Stimulated activated naive CD8-positive, alpha-beta T cell treated with anti-CD3 and anti-CD28 coated beads, Interleukin-15, amount 100 ng/mL, for 72 hours (primary cell): ENCODE measurements around the gene UTP18.
"Not testable (repeated sequence)": the region's sequence is repeated elsewhere in the genome, so short reads cannot be mapped to it uniquely, and the experiment has no call there.

Experiments
- ATAC-seq: fragments of 150-1000 bp; cut with Tn5 transposase; 2 replicates; pipeline ENCODE4 v1.10.0; 2021; ENCODE audit warnings: mild to moderate bottlenecking, moderate library complexity
- DNase-seq, 2 donors: peaks; one replicate each; pipeline ENCODE4 v3.0.0; 2021 to 2022
- H3K27ac Mint-ChIP-seq, 2 donors: one replicate each; pipeline ENCODE4 v1.8.0; 2022; ENCODE audit warnings: mild to moderate bottlenecking in 2 of 2, mixed read lengths in 2 of 2, moderate library complexity in 2 of 2
- H3K27me3 Mint-ChIP-seq: one replicate; pipeline ENCODE4 v1.8.0; 2022; ENCODE audit warnings: mixed read lengths
- H3K4me1 Mint-ChIP-seq: one replicate; pipeline ENCODE4 v1.8.0; 2022; ENCODE audit warnings: mild to moderate bottlenecking, mixed read lengths
- H3K4me3 Mint-ChIP-seq, 2 donors: one replicate each; pipeline ENCODE4 v1.8.0; 2022; ENCODE audit warnings: mild to moderate bottlenecking in 2 of 2, mixed read lengths in 2 of 2, moderate library complexity in 1 of 2
- H3K9me3 Mint-ChIP-seq, 2 donors: one replicate each; pipeline ENCODE4 v1.8.0; 2022; ENCODE audit warnings: mixed read lengths in 2 of 2

UTP18 gene

DNA sequence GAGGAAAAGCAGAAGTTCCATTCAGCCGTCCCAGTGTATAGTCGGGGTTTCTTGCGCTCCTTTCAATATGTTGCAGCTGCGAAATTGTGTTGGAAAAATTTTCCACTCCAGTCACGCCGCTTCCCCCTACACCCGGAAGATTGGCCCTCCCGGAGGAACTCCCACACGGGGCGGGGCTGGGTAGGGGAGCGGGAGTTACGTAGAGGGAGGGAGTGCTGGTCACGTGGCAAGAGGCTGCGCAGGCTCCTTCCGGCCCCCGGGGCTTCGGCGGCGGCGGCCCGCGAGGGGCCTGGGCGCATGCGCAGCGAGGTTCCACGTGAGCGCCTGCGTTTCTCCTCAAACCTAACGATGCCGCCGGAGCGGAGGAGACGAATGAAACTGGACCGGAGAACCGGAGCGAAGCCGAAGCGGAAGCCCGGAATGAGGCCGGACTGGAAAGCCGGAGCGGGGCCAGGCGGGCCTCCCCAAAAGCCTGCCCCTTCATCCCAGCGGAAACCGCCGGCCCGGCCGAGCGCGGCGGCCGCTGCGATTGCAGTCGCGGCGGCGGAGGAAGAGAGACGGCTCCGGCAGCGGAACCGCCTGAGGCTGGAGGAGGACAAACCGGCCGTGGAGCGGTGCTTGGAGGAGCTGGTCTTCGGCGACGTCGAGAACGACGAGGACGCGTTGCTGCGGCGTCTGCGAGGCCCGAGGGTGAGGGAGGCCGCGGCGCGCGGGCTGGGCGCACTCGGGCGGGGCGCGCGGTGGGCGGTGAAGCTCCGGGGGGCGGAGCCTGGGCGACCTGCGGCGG, at the start of gene UTP18:
UTP18 (plus strand) TSS at position 310 of the 787 bp plus-strand sequence; CDS start at position 349, 39 bp downstream.
- Mint-ChIP-seq H3K27ac (peak within 1 kb of the TSS; percentile 99), H3K4me3 (peak within 1 kb of the TSS; percentile 80 to 85), H3K9me3 (no peaks in the 10 kb centered on the region), H3K27me3 (no peaks in the 10 kb centered on the region), H3K4me1 (peaks cover 69% of the 10 kb centered on the region)
- peak; percentile 88 for ATAC-seq
- peak; percentile 95 for DNase-seq

DNA sequence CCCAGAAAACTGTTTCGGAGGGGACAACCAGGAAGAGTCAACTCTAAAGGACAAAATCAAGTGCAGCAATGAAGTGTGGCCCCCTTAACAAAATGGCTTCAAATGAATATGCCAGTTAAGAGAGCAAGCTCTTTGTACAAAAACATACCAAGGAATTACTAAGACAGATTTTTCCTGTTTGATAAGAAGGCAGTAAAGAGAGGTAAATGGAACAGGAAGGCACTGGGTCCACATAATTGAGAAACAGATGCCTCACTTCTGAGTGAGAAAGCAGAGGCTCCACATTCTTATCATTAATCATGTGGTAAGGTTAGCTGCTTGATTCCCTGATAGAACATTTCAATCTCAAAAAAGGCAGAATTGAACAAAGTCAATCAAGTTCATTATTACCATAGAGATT, 45.4 kb upstream of the UTP18 start:
- Mint-ChIP-seq H3K9me3 (no peaks in the 10 kb centered on the region), H3K27me3 (no peaks in the 10 kb centered on the region), H3K4me3 (no peak overlapping the region), H3K27ac (no peak overlapping the region), H3K4me1 (no peaks in the 10 kb centered on the region)
- no peak for DNase-seq
- no peak for ATAC-seq

GRCh38 chr17:51217946-51218345, 42.4 kb upstream of the UTP18 start:
- no peaks in the 10 kb centered on the region for H3K4me1 Mint-ChIP-seq
- H3K9me3 Mint-ChIP-seq, result no peaks in the 10 kb centered on the region
- H3K27ac Mint-ChIP-seq, result no peak overlapping the region
- H3K27me3 Mint-ChIP-seq, result no peaks in the 10 kb centered on the region
- no peak overlapping the region for H3K4me3 Mint-ChIP-seq
- ATAC-seq (no peak), DNase-seq (no peak)

DNA sequence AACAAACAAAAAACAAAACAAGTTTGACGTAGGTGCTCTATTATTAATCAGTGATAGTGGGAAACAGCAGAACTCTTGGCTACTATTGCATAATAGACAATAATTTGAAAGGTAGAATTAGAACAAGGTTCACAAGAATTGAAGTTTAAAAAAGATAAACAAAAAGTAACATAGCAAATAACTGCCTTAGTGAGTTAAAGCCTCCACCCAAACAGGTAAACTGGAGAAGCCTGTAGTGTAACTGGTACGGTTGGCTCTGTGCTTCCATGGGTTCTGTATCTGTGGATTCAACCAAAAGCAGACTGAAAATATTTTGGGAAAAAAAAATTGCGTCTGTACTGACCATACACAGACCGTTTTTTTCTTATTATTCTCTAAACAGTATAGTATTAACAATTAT, 39.0 kb upstream of the UTP18 start:
- H3K4me1 Mint-ChIP-seq, result peaks cover 19% of the 10 kb centered on the region
- no peak overlapping the region for H3K4me3 Mint-ChIP-seq
- no peak overlapping the region for H3K27ac Mint-ChIP-seq
- H3K9me3 Mint-ChIP-seq, result no peaks in the 10 kb centered on the region
- no peak for DNase-seq
- H3K27me3 Mint-ChIP-seq, result no peaks in the 10 kb centered on the region
- no peak for ATAC-seq

DNA sequence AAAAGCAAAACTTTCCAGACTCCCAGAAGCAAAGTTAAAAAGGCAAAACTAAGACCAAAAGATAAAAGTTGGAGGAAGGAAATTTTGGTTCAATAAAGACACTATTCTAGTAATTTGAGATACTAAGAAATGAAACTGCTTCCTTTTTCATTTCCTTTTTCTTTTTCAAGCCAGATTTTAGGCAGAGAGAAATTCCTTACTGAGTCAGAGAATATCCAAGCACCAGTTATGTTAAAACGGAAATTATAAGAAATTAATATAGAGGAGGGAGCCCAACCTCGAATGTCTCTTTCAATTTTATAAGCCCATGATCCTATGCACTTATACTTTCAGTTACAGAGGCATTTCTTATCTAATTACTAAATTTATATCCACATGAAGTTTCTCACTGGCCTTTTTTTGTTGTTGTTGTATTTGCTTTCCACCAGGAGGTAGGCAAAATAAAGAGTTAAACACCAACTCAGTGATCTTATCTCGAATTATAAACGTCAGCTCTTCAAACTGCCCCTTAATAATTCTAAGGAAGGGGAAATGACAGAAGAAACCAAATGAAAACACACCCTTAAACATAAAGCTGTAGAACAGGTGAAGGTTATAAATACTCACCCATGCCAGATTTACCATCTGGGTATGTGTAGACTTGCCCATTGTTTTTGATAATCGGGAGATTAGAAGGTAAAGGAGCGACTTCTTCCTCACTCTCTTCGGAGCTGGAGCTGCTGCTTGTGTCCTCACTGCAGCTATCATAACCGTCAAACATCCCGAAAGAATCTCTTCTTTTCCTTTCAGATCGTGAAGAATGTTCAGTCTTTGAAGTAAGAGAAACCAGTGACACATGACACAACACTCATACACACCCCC, 35.7 kb upstream of the UTP18 start:
- H3K27me3 Mint-ChIP-seq, result no peaks in the 10 kb centered on the region
- peak overlapping the region in 1 of 2 donors; percentile 55 for H3K27ac Mint-ChIP-seq
- peaks cover 19% of the 10 kb centered on the region for H3K4me1 Mint-ChIP-seq
- H3K9me3 Mint-ChIP-seq, result no peaks in the 10 kb centered on the region
- DNase-seq, result no peak
- no peak for ATAC-seq
- H3K4me3 Mint-ChIP-seq, result no peak overlapping the region

DNA sequence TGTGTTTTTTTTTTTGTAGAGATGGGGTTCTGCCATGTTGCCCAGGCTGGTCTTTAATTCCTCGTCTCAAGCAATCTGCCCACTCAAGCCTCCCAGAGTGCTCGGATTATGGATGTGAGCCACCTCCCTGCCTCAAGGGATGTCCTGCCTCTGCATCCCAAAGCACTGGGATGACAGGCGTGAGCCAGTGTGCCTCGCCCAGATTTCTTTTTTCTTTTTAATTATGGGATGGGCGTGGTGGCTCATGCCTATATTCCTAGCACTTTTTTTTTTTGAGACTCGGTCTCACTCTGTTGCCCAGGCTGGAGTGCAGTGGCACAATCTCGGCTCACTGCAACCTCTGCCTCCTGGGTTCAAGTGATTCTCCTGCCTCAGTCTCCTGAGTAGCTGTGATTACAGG, 34.8 kb upstream of the UTP18 start:
- Mint-ChIP-seq H3K4me1 (peaks cover 27% of the 10 kb centered on the region), H3K27ac (peak overlapping the region in 1 of 2 donors; percentile 23)
- not testable (repeated sequence) for H3K4me3 Mint-ChIP-seq, DNase-seq, H3K27me3 Mint-ChIP-seq, H3K9me3 Mint-ChIP-seq, ATAC-seq

DNA sequence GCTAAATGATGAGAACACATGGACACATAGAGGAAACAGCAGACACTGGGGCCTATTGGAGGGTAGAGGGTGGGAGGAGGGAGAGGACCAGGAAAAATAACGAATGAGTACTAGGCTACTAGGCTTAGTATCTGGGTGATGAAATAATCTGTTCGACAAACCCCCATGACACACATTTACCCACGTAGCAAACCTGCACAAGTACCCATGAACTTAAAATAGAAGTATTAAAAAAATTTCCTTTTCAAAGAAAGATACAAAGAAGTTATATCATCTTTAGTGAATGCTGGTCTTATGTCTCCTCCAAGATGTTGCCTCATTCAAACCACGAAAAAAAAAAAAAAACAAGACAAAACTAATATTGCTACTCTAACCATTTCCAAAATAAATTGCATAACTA, 32.2 kb upstream of the UTP18 start:
- no peak overlapping the region for H3K4me3 Mint-ChIP-seq
- H3K4me1 Mint-ChIP-seq, result peaks cover 37% of the 10 kb centered on the region
- H3K9me3 Mint-ChIP-seq, result no peaks in the 10 kb centered on the region
- DNase-seq (no peak), ATAC-seq (no peak)
- no peaks in the 10 kb centered on the region for H3K27me3 Mint-ChIP-seq
- no peak overlapping the region for H3K27ac Mint-ChIP-seq

GRCh38 chr17:51229889-51230288, 30.5 kb upstream of the UTP18 start:
- ATAC-seq, result no peak
- Mint-ChIP-seq H3K9me3 (no peaks in the 10 kb centered on the region), H3K4me1 (peaks cover 34% of the 10 kb centered on the region), H3K27me3 (no peaks in the 10 kb centered on the region), H3K27ac (no peak overlapping the region), H3K4me3 (no peak overlapping the region)
- DNase-seq, result no peak

- Mint-ChIP-seq H3K9me3 (no peaks in the 10 kb centered on the region), H3K4me3 (no peak overlapping the region), H3K27me3 (no peaks in the 10 kb centered on the region), H3K4me1 (peaks cover 29% of the 10 kb centered on the region), H3K27ac (no peak overlapping the region)
- no peak for DNase-seq
- no peak for ATAC-seq
Measured at GRCh38 chr17:51230306-51230705, 30.0 kb upstream of the UTP18 start.

GRCh38 chr17:51231999-51232398, 28.3 kb upstream of the UTP18 start:
- H3K4me3 Mint-ChIP-seq, result no peak overlapping the region
- no peaks in the 10 kb centered on the region for H3K27me3 Mint-ChIP-seq
- peaks cover 26% of the 10 kb centered on the region for H3K4me1 Mint-ChIP-seq
- H3K9me3 Mint-ChIP-seq, result no peaks in the 10 kb centered on the region
- no peak overlapping the region for H3K27ac Mint-ChIP-seq
- ATAC-seq, result no peak
- DNase-seq, result no peak

- peaks cover 45% of the 10 kb centered on the region for H3K4me1 Mint-ChIP-seq
- ATAC-seq, result no peak
- no peak for DNase-seq
- no peak overlapping the region for H3K4me3 Mint-ChIP-seq
- H3K27ac Mint-ChIP-seq, result no peak overlapping the region
- H3K9me3 Mint-ChIP-seq, result no peaks in the 10 kb centered on the region
- H3K27me3 Mint-ChIP-seq, result no peaks in the 10 kb centered on the region
Measured at GRCh38 chr17:51234162-51234561, 26.2 kb upstream of the UTP18 start.

- H3K9me3 Mint-ChIP-seq, result no peaks in the 10 kb centered on the region
- H3K27ac Mint-ChIP-seq, result peak overlapping the region; percentile 21 to 48
- peak overlapping the region; percentile 47 to 62 for H3K4me3 Mint-ChIP-seq
- peaks cover 33% of the 10 kb centered on the region for H3K4me1 Mint-ChIP-seq
- DNase-seq (no peak), ATAC-seq (peak; percentile 86)
- no peaks in the 10 kb centered on the region for H3K27me3 Mint-ChIP-seq
Measured at GRCh38 chr17:51238255-51238887, 22.0 kb upstream of the UTP18 start.

DNA sequence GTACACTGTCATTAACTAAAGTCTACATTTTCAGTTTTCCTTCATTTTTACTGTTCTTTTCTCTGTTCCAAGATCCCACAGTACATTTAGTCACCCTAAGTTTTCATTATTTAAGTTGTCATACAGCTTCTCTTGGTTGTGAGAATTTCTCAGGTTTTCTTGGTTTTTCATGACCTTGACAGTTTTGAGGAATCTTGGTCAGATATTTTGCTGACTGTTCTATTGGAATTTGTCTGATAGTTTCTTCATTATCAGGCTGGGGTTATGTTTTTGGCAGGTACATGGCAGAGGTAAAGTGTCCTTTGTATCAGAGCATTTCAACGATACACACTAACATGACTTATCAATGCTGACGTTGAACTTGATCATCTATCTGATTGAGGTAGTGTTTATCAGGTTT, 20.1 kb upstream of the UTP18 start:
- Mint-ChIP-seq H3K27ac (no peak overlapping the region), H3K4me3 (no peak overlapping the region), H3K4me1 (peaks cover 27% of the 10 kb centered on the region), H3K9me3 (no peaks in the 10 kb centered on the region), H3K27me3 (no peaks in the 10 kb centered on the region)
- DNase-seq, result no peak
- no peak for ATAC-seq

DNA sequence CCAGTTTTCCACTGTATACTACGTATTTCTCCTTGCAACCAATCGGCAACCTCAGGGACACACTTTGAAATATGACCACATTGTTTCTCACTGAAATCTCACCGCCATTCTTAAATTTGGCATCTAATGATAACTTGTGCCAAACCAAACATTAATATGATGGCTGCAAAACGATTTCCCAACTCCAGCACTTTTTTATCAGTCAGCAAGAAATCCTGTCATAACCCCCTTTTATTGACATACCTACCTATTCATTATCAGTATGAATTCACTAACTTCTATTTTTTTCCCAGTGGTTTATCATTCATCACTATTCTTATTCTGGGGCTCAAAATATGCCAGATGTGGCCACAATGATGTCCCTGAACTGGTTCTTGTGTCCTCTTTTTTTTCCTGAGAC, 16.3 kb upstream of the UTP18 start:
- ATAC-seq (no peak), DNase-seq (no peak)
- Mint-ChIP-seq H3K27me3 (no peaks in the 10 kb centered on the region), H3K4me3 (no peak overlapping the region), H3K4me1 (peaks cover 9% of the 10 kb centered on the region), H3K9me3 (no peaks in the 10 kb centered on the region), H3K27ac (no peak overlapping the region)

DNA sequence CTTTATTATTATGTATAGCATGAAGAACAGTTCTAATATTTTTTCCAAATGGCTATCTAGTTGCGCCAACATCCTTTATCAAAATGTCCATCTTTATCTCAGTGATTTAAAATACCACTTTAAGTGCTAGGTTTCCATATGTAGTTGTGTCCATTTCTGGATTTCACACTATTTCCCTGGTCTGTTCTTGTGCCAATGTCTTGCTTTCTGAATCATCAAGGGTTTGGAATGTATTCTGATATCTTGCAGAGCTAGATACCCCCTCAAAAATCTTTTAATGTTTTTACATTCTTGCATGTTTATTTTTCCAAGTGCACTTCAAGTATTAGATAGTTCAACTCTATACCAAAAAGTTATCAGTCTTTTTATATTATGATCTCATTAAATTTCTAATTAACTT, 14.8 kb upstream of the UTP18 start:
- H3K4me1 Mint-ChIP-seq, result no peaks in the 10 kb centered on the region

More for the DNA sequence above, 14.8 kb upstream of the UTP18 start:
- no peak for DNase-seq
- Mint-ChIP-seq H3K27me3 (no peaks in the 10 kb centered on the region), H3K9me3 (no peaks in the 10 kb centered on the region), H3K27ac (no peak overlapping the region), H3K4me3 (no peak overlapping the region)
- ATAC-seq, result no peak
